WTC11 (cell line): ENCODE measurements around the gene HECW1. TPM values are rescaled to one million over a fixed set of nuclear protein-coding genes. Genes with fewer than 3 reads are reported as not detected.

Experiments
- ATAC-seq: fragments of 200-7000 bp; cut with Tn5 transposase; 2 replicates; pipeline ENCODE4 v1.10.0; 2021; ENCODE audit warnings: mild to moderate bottlenecking, moderate library complexity
- CTCF ChIA-PET: fragments of 300-600 bp; sonication (Branson Sonifier 250); formaldehyde crosslinking; loops from one replicate; lab custom pipeline; 2021; ENCODE audit warnings: antibody characterized with exemption; lab: Charles Lee
- POLR2A ChIA-PET: fragments of 350-600 bp; sonication (Branson Sonifier 250); formaldehyde crosslinking; loops from one replicate; lab custom pipeline; 2021; ENCODE audit warnings: antibody characterized with exemption; lab: Charles Lee
- DNase-seq: peaks from one replicate; pipeline ENCODE4 v3.0.0; 2021; ENCODE audit warnings: low spot score
- H3K27ac Mint-ChIP-seq: 2 replicates; pipeline ENCODE4 v1.8.0; 2021; ENCODE audit warnings: mixed read lengths
- H3K27me3 Mint-ChIP-seq: 2 replicates; pipeline ENCODE4 v1.8.0; 2021; ENCODE audit warnings: low read depth, mild to moderate bottlenecking, moderate library complexity, mixed read lengths
- H3K36me3 Mint-ChIP-seq: 2 replicates; pipeline ENCODE4 v1.8.0; 2021; ENCODE audit warnings: mixed read lengths
- H3K4me1 Mint-ChIP-seq: 2 replicates; pipeline ENCODE4 v1.8.0; 2022; ENCODE audit warnings: mixed read lengths
- H3K4me3 Mint-ChIP-seq: 2 replicates; pipeline ENCODE4 v1.8.0; 2021; ENCODE audit warnings: mild to moderate bottlenecking, moderate library complexity, mixed read lengths
- H3K9me3 Mint-ChIP-seq: 2 replicates; pipeline ENCODE4 v1.8.0; 2021; ENCODE audit warnings: mixed read lengths
- AFF4 ChIP-seq: sonication (generic); formaldehyde crosslinking; IDR thresholded peaks from 2 replicates; pipeline ENCODE4 v1.8.1; 2023; ENCODE audit warnings: mild to moderate bottlenecking, missing genetic modification reagents, borderline replicate concordance
- AR ChIP-seq: fragments of 250-450 bp; sonication (Bioruptor Pico); IDR thresholded peaks from 2 replicates; pipeline ENCODE4 v1.9.0; 2021; ENCODE audit warnings: mild to moderate bottlenecking
- E2F5 ChIP-seq: sonication (generic); formaldehyde crosslinking; IDR thresholded peaks from 2 replicates; pipeline ENCODE4 v1.8.1; 2022; ENCODE audit warnings: mild to moderate bottlenecking, moderate library complexity, missing genetic modification reagents
- ELF4 ChIP-seq: sonication (generic); formaldehyde crosslinking; IDR thresholded peaks from 2 replicates; pipeline ENCODE4 v1.8.1; 2022; ENCODE audit warnings: low read depth, mild to moderate bottlenecking, moderate library complexity, missing genetic modification reagents
- ETV6 ChIP-seq: sonication (generic); formaldehyde crosslinking; IDR thresholded peaks from 2 replicates; pipeline ENCODE4 v1.8.1; 2022; ENCODE audit warnings: mild to moderate bottlenecking, missing genetic modification reagents
- GABPB1 ChIP-seq: sonication (generic); formaldehyde crosslinking; IDR thresholded peaks from 2 replicates; pipeline ENCODE4 v1.8.1; 2023; ENCODE audit warnings: mild to moderate bottlenecking, missing genetic modification reagents
- GRHL2 ChIP-seq: fragments of 250-450 bp; sonication (Bioruptor Pico); IDR thresholded peaks from 2 replicates; pipeline ENCODE4 v1.8.0; 2022; ENCODE audit warnings: mild to moderate bottlenecking, moderate library complexity; ENCODE audit not compliant: insufficient replicate concordance, severe bottlenecking
- GTF2I ChIP-seq: fragments of 250-450 bp; sonication (Bioruptor Pico); conservative IDR thresholded peaks from 2 replicates; pipeline ENCODE4 v1.4.0; 2021; ENCODE audit warnings: mild to moderate bottlenecking
- NR1H2 ChIP-seq: sonication (generic); formaldehyde crosslinking; IDR thresholded peaks from 2 replicates; pipeline ENCODE4 v1.9.0; 2021; ENCODE audit warnings: mild to moderate bottlenecking, moderate library complexity, missing genetic modification reagents
- PRDM15 ChIP-seq: sonication (generic); formaldehyde crosslinking; IDR thresholded peaks from 2 replicates; pipeline ENCODE4 v1.8.0; 2022; ENCODE audit warnings: missing genetic modification reagents
- RORB ChIP-seq: fragments of 250-450 bp; sonication (Bioruptor Pico); IDR thresholded peaks from 2 replicates; pipeline ENCODE4 v1.9.0; 2021; ENCODE audit warnings: mild to moderate bottlenecking
- ZBTB43 ChIP-seq: sonication (generic); formaldehyde crosslinking; IDR thresholded peaks from 2 replicates; pipeline ENCODE4 v1.8.1; 2023; ENCODE audit warnings: mild to moderate bottlenecking, missing genetic modification reagents
- ZNF121 ChIP-seq: sonication (generic); formaldehyde crosslinking; IDR thresholded peaks from 2 replicates; pipeline ENCODE4 v1.8.0; 2023; ENCODE audit warnings: missing genetic modification reagents
- ZNF317 ChIP-seq: sonication (generic); formaldehyde crosslinking; IDR thresholded peaks from 2 replicates; pipeline ENCODE4 v1.8.1; 2023; ENCODE audit warnings: low read depth, mild to moderate bottlenecking, moderate library complexity, missing genetic modification reagents, borderline replicate concordance
- total RNA-seq: library from RNA; stranded (reverse); gene quantifications from 3 replicates; pipeline ENCODE4 v1.2.3, GENCODE V29; 2021

The HECW1 gene
- total RNA-seq, 1 experiment from 2014 or later = 6.1 TPM

- Mint-ChIP-seq H3K36me3 (no peaks in the 10 kb centered on the region), H3K4me3 (no peak overlapping the region), H3K27ac (no peak overlapping the region), H3K27me3 (no peaks in the 10 kb centered on the region), H3K4me1 (peaks cover 30% of the 10 kb centered on the region), H3K9me3 (no peaks in the 10 kb centered on the region)
- CTCF ChIA-PET = no interaction called here
- POLR2A ChIA-PET = no interaction called here
- DNase-seq (no peak), ATAC-seq (no peak)
- TF ChIP-seq NR1H2 (no peak), ZNF317 (CRISPR knock-in tag) (no peak), ELF4 (CRISPR knock-in tag) (no peak), PRDM15 (no peak), AR (CRISPR knock-in tag) (no peak), GABPB1 (CRISPR knock-in tag) (no peak), GTF2I (no peak), ZNF121 (CRISPR knock-in tag) (no peak), E2F5 (CRISPR knock-in tag) (no peak), ETV6 (CRISPR knock-in tag) (no peak), ZBTB43 (no peak), GRHL2 (CRISPR knock-in tag) (no peak), AFF4 (no peak), RORB (no peak)
These were observed 346.5 kb downstream of the HECW1 start for GRCh38 chr7:43459019-43459337.
